Left lung (tissue), 10 donors: ENCODE measurements around the gene USF2. TPM values are rescaled to one million over a fixed set of nuclear protein-coding genes. Genes with fewer than 3 reads are reported as not detected.

ENCODE experiments used
- ATAC-seq: fragments of 200-7000 bp; cut with Tn5 transposase; one replicate; pipeline ENCODE4 v1.9.1; 2020; ENCODE audit warnings: moderate library complexity
- DNase-seq, 4 donors: peaks; one replicate each; pipeline ENCODE4 v3.0.0-alpha.2; 2013 to 2020
- H3K27ac ChIP-seq, 2 donors: fragments of 200-600 bp; sonication (generic) in 1 of 2; one replicate each; pipeline versions ENCODE4 v1.5.0 to v1.8.0; 2020 to 2021
- H3K27me3 ChIP-seq, 2 donors: fragments of 200-600 bp; sonication (generic) in 1 of 2; one replicate each; pipeline versions ENCODE4 v1.5.0 to v1.8.0; 2020 to 2021
- H3K36me3 ChIP-seq, 2 donors: fragments of 200-600 bp; sonication (generic) in 1 of 2; one replicate each; pipeline versions ENCODE4 v1.5.0 to v1.8.0; 2020 to 2021
- H3K4me1 ChIP-seq, 2 donors: fragments of 200-600 bp; one replicate each; pipeline ENCODE4 v1.8.0; 2021
- H3K4me3 ChIP-seq, 2 donors: fragments of 200-600 bp; sonication (generic) in 1 of 2; one replicate each; pipeline versions ENCODE4 v1.5.0 to v1.8.0; 2020 to 2021; ENCODE audit warnings: mild to moderate bottlenecking in 1 of 2
- H3K9me3 ChIP-seq, 2 donors: fragments of 200-600 bp; sonication (generic) in 1 of 2; one replicate each; pipeline versions ENCODE4 v1.5.0 to v1.8.0; 2020 to 2021
- CTCF ChIP-seq, 2 donors: fragments of 200-600 bp; sonication (generic) in 1 of 2; IDR thresholded peaks; one replicate each; pipeline versions ENCODE4 v1.5.0 to v1.8.0; 2021; ENCODE audit warnings: antibody characterized with exemption in 2 of 2
- intact Hi-C, 2 donors: fragments of 100-400 bp; cut with DNase I; formaldehyde crosslinking; loops; one replicate each; pipeline versions ENCODE4 v1.11.2 to v1.14.2; 2022
- polyA plus RNA-seq, 6 donors: library from polyadenylated mRNA; unstranded; fragments of 120-200 nt; gene quantifications; one replicate each; pipeline ENCODE4 v1.2.1, GENCODE V29; 2013; ENCODE audit not compliant: insufficient read length in 6 of 6
- total RNA-seq, 2 donors: library from RNA; stranded (reverse); fragmentation: NEBNext Ultra II Directional; extraction: Animal tissue kit (Norgen Biotek cat#: 25700); gene quantifications; one replicate each; pipeline ENCODE4 v1.2.1, GENCODE V29; 2021
- donor health status: DM: no; HTN: yes; CAD: no.
- donor health status: DM: no; HTN: no; CAD: no.

Gene USF2
- total and polyA plus RNA-seq, 8 donors = 123 to 187 (median 162) TPM

GRCh38 chr19:35272122-35272719 lies 3.5 kb downstream of the USF2 start:
- ATAC-seq = no peak
- Histone ChIP-seq H3K9me3 (no peaks in the 10 kb centered on the region), H3K4me1 (peaks cover 4 to 42% of the 10 kb centered on the region in 2 donors), H3K36me3 (peaks cover 0 to 74% of the 10 kb centered on the region in 2 donors), H3K27ac (peak overlapping the region in 1 of 2 donors; percentile 33), H3K4me3 (no peak overlapping the region), H3K27me3 (no peaks in the 10 kb centered on the region)
- no peak for TF ChIP-seq CTCF (IDR thresholded peaks at IDR 0.05)
- DNase-seq = no peak
- intact Hi-C loops = no loop called here

- Histone ChIP-seq H3K27ac (no peak overlapping the region), H3K4me1 (peaks cover 3 to 41% of the 10 kb centered on the region in 2 donors), H3K27me3 (no peaks in the 10 kb centered on the region), H3K36me3 (peaks cover 0 to 83% of the 10 kb centered on the region in 2 donors), H3K4me3 (no peak overlapping the region), H3K9me3 (no peaks in the 10 kb centered on the region)
- DNase-seq = no peak
- intact Hi-C loops = no loop called here
- no peak for ATAC-seq
- no peak for TF ChIP-seq CTCF (IDR thresholded peaks at IDR 0.05)
Observed at GRCh38 chr19:35272954-35273649, 4.3 kb downstream of the USF2 start.

- intact Hi-C loops = no loop called here
- no peaks in the 10 kb centered on the region for H3K9me3 ChIP-seq
- no peak overlapping the region for H3K4me3 ChIP-seq
- H3K4me1 ChIP-seq = peaks cover 3 to 41% of the 10 kb centered on the region in 2 donors
- no peaks in the 10 kb centered on the region for H3K27me3 ChIP-seq
- no peak for DNase-seq
- H3K27ac ChIP-seq = no peak overlapping the region
- peaks cover 0 to 90% of the 10 kb centered on the region in 2 donors for H3K36me3 ChIP-seq
- ATAC-seq = no peak
- no peak for TF ChIP-seq CTCF (IDR thresholded peaks at IDR 0.05)
Observed at GRCh38 chr19:35273686-35274259, 5.0 kb downstream of the USF2 start.

- H3K27ac ChIP-seq = no peak overlapping the region
- no peak for TF ChIP-seq CTCF (IDR thresholded peaks at IDR 0.05)
- H3K4me3 ChIP-seq = no peak overlapping the region
- H3K36me3 ChIP-seq = peaks cover 0 to 95% of the 10 kb centered on the region in 2 donors
- DNase-seq = no peak
- ATAC-seq = no peak
- H3K4me1 ChIP-seq = peaks cover 3 to 41% of the 10 kb centered on the region in 2 donors
- H3K9me3 ChIP-seq = no peaks in the 10 kb centered on the region
- intact Hi-C loops = no loop called here
- H3K27me3 ChIP-seq = no peaks in the 10 kb centered on the region
Observed at GRCh38 chr19:35274323-35274722, 5.6 kb downstream of the USF2 start.

GRCh38 chr19:35276706-35277281 lies 8.0 kb downstream of the USF2 start:
- DNase-seq (no peak), ATAC-seq (no peak)
- Histone ChIP-seq H3K9me3 (no peaks in the 10 kb centered on the region), H3K27ac (no peak overlapping the region), H3K4me1 (peaks cover 0 to 28% of the 10 kb centered on the region in 2 donors), H3K4me3 (no peak overlapping the region), H3K27me3 (peaks cover 0 to 4% of the 10 kb centered on the region in 2 donors), H3K36me3 (peaks cover 0 to 81% of the 10 kb centered on the region in 2 donors)
- TF ChIP-seq CTCF (IDR thresholded peaks at IDR 0.05) = no peak
- intact Hi-C loops = no loop called here
